C4-2B (cell line): ENCODE measurements around the gene PRKAR2B.
"Not testable (repeated sequence)": the region's sequence is repeated elsewhere in the genome, so short reads cannot be mapped to it uniquely, and the experiment has no call there.

Source experiments
- H3K27ac ChIP-seq: fragments of 450-650 bp; 2 replicates; pipeline ENCODE4 v1.5.1; 2017
- ZFX ChIP-seq: fragments of 450-650 bp; IDR thresholded peaks from 2 replicates; pipeline ENCODE4 v1.6.1; 2017
- TF ChIP-seq, protein P1 (sequence below): fragments of 450-650 bp; conservative IDR thresholded peaks from 2 replicates; pipeline ENCODE4 v1.5.1; 2017; ENCODE audit warnings: mild to moderate bottlenecking

The PRKAR2B gene

GRCh38 chr7:107051376-107051775 is 6.9 kb downstream of the PRKAR2B start:
- TF ChIP-seq, protein P1, sequence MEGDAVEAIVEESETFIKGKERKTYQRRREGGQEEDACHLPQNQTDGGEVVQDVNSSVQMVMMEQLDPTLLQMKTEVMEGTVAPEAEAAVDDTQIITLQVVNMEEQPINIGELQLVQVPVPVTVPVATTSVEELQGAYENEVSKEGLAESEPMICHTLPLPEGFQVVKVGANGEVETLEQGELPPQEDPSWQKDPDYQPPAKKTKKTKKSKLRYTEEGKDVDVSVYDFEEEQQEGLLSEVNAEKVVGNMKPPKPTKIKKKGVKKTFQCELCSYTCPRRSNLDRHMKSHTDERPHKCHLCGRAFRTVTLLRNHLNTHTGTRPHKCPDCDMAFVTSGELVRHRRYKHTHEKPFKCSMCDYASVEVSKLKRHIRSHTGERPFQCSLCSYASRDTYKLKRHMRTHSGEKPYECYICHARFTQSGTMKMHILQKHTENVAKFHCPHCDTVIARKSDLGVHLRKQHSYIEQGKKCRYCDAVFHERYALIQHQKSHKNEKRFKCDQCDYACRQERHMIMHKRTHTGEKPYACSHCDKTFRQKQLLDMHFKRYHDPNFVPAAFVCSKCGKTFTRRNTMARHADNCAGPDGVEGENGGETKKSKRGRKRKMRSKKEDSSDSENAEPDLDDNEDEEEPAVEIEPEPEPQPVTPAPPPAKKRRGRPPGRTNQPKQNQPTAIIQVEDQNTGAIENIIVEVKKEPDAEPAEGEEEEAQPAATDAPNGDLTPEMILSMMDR, result no peak
- no peak for TF ChIP-seq ZFX
- no peak overlapping the region for H3K27ac ChIP-seq

DNA sequence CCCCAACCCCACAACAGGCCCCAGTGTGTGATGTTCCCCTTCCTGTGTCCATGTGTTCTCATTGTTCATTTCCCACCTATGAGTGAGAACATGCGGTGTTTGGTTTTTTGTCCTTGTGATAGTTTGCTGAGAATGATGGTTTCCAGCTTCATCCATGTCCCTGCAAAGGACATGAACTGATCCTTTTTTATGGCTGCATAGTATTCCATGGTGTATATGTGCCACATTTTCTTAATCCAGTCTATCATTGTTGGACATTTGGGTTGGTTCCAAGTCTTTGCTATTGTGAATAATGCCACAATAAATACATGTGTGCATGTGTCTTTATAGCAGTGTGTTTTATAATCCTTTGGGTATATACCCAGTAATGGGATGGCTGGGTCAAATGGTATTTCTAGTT is 10.5 kb downstream of the PRKAR2B start:
- H3K27ac ChIP-seq, result not testable (repeated sequence)

DNA sequence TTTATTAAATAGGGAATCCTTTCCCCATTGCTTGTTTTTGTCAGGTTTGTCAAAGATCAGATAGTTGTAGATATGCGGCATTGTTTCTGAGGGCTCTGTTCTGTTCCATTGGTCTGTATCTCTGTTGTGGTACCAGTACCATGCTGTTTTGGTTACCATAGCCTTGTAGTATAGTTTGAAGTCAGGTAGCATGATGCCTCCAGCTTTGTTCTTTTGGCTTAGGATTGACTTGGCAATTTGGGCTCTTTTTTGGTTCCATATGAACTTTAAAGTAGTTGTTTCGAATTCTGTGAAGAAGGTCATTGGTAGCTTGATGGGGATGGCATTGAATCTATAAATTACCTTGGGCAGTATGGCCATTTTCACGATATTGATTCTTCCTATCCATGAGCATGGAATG is 11.6 kb downstream of the PRKAR2B start:
- H3K27ac ChIP-seq, result not testable (repeated sequence)

GRCh38 chr7:107056728-107057473 is 12.4 kb downstream of the PRKAR2B start:
- TF ChIP-seq, protein P1, result no peak
- TF ChIP-seq ZFX, result no peak
- no peak overlapping the region for H3K27ac ChIP-seq

GRCh38 chr7:107057474-107057833 is 12.9 kb downstream of the PRKAR2B start:
- no peak overlapping the region for H3K27ac ChIP-seq
- no peak for TF ChIP-seq ZFX

- no peak overlapping the region for H3K27ac ChIP-seq
- no peak for TF ChIP-seq ZFX
- TF ChIP-seq, protein P1, result no peak
These were observed 15.0 kb downstream of the PRKAR2B start for GRCh38 chr7:107059468-107059867.

DNA sequence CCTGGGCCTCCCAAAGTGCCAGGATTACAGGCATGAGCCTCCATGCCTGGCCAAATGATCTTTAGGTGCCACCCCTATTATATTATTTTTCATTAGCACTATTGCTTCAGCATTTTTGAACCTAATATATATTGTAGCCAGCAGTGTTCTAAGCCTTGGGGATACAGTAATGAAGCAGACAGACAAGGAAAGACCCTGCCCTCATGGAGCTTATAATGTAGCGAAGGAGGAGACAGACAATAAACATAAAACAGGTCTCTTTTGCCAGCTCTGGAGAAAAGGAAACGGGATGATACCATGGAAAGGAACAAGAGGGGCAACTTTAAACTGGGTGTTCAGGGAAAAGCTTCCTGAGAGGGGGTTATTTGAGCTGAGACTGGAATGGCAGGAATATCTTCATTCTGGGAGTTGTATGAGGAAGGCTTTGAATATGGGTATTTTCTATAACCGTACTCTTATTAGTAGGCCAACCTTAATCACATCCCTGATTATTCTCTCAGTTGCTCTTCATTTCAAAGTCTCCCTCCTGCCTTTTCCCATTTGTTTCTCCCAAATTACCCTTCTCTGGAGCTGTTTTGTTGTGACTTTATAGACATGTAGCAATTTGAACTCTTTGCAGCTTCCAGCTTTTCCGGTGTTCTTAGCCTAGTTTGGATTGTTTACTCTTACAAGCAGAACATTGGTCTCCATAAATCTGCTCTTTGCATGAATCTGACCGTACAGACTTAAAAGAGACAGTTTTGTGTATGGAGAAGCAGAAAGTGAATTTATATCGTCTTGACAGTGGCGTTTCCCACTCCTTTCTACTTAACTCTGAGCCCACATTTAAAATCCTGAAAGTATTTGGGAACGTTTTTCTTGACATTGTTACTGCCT is 19.0 kb downstream of the PRKAR2B start:
- TF ChIP-seq, protein P1, result no peak
- TF ChIP-seq ZFX, result no peak
- H3K27ac ChIP-seq, result no peak overlapping the region

DNA sequence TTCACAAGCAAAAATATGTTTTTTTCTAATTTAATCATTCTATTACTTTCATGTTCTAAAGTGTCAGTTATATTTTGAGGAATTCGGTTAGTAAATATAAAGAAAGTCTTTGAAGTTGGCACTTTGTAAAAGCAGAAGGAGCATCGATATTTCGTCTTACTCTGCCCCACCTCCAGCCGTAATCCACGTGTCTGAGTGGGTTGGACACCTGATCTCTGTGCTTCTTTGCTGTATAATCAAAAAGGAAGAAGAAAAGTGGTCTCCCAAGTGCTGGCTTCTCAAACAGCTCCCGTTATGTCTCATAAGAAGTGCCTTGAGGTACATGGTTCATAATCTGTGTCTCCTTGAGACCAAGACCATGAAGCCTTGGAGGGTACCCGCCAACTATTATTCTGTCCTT is 19.8 kb downstream of the PRKAR2B start:
- TF ChIP-seq, protein P1, result no peak
- no peak for TF ChIP-seq ZFX
- H3K27ac ChIP-seq, result no peak overlapping the region

GRCh38 chr7:107065929-107066247 is 21.4 kb downstream of the PRKAR2B start:
- TF ChIP-seq, protein P1, result no peak
- no peak for TF ChIP-seq ZFX
- H3K27ac ChIP-seq, result no peak overlapping the region
